ENCODE data around the gene HPSE2.
A peak's percentile ranks its signal among the peaks of the same experiment; 100 is the strongest.

The HPSE2 gene

DNA sequence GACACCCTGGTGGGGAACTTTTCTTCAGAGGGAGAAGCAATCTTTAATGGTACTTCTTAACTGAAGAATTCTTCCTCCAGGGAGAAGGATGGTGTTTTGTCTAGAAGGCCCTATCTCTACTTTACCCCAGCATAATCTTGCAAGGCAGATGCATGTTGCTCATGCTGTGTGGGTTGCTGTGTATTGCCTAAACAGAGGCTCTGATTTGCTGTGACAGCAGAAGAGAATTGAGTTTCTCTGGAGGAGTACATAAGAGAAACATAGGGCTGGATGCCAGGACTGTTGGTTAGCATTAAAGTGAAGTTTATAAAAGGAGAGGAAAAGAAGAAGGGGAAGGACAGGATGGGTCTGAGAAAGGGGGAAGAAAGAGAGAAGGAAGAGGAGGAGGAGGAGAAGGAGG lies 540.8 kb downstream of the HPSE2 start:
- no peaks in the 10 kb centered on the region for H3K36me3 Mint-ChIP-seq
- H3K4me1 Mint-ChIP-seq = no peaks in the 10 kb centered on the region
- peaks cover 53% of the 10 kb centered on the region for H3K27me3 Mint-ChIP-seq
- no peaks in the 10 kb centered on the region for H3K9me3 Mint-ChIP-seq
- H3K4me3 Mint-ChIP-seq = no peak overlapping the region
- H3K27ac Mint-ChIP-seq = no peak overlapping the region
- ATAC-seq = no peak

GRCh38 chr10:98694014-98694413 lies 541.6 kb downstream of the HPSE2 start:
- peaks cover 4% of the 10 kb centered on the region for H3K36me3 Mint-ChIP-seq
- H3K9me3 Mint-ChIP-seq = peaks cover 6% of the 10 kb centered on the region
- H3K27ac Mint-ChIP-seq = no peak overlapping the region
- no peak for ATAC-seq
- H3K27me3 Mint-ChIP-seq = peaks cover 61% of the 10 kb centered on the region
- H3K4me3 Mint-ChIP-seq = no peak overlapping the region
- no peaks in the 10 kb centered on the region for H3K4me1 Mint-ChIP-seq

GRCh38 chr10:98687685-98688084 lies 548.0 kb downstream of the HPSE2 start:
- Mint-ChIP-seq H3K27ac (no peak overlapping the region), H3K4me1 (no peaks in the 10 kb centered on the region), H3K4me3 (no peak overlapping the region), H3K9me3 (peaks cover 13% of the 10 kb centered on the region), H3K36me3 (peaks cover 6% of the 10 kb centered on the region), H3K27me3 (peaks cover 51% of the 10 kb centered on the region)
- no peak for ATAC-seq

DNA sequence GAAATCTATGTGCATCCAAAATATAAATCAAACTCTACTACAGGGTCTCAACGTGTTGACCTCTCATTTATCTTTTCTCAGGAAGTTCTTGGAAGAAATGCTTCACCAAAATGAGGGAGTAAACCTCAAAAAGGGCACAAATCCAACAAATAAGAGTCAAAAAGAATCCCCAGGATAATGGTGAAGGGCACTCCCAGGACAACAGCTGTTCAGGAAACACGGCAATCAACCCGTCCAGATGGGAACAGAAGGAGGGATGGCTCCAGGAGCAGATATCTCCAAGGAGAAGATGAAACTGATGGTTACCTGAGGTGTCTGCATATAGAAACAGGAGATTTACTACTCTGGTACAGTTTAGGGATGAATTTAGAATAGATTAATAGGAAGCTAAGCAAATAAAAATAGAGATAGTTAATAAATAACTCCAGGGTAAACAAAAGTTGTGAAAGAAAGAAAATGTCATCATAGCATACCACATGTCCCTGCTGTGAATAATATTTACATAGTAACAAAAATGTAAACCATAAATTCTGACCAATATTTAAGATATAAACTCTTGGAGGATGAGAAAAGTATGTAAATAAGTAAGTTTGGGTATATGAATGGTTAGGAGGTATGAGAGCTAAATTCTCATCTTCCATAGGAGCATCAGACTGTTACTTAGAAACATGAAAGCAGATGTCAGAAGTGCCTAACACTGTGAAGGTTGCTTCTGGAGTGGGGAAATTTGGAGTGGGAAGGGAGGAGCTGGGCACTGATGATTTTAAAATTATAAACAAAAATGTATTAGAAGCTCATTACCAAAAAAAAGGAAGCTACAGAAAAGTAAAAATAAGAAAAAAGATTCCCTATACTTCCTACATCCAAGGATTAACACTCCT lies 551.4 kb downstream of the HPSE2 start:
- no peak overlapping the region for H3K4me3 Mint-ChIP-seq
- ATAC-seq = no peak
- H3K36me3 Mint-ChIP-seq = peaks cover 4% of the 10 kb centered on the region
- no peak overlapping the region for H3K27ac Mint-ChIP-seq
- peaks cover 9% of the 10 kb centered on the region for H3K9me3 Mint-ChIP-seq
- H3K27me3 Mint-ChIP-seq = peaks cover 40% of the 10 kb centered on the region
- H3K4me1 Mint-ChIP-seq = no peaks in the 10 kb centered on the region

- Mint-ChIP-seq H3K9me3 (no peaks in the 10 kb centered on the region), H3K4me1 (no peaks in the 10 kb centered on the region), H3K36me3 (no peaks in the 10 kb centered on the region), H3K27ac (no peak overlapping the region), H3K4me3 (no peak overlapping the region), H3K27me3 (peaks cover 11% of the 10 kb centered on the region)
- ATAC-seq = no peak
Observed at GRCh38 chr10:98676895-98677294, 558.8 kb downstream of the HPSE2 start.

- ATAC-seq = no peak
- Mint-ChIP-seq H3K27ac (no peak overlapping the region), H3K27me3 (peaks cover 10% of the 10 kb centered on the region), H3K4me1 (no peaks in the 10 kb centered on the region), H3K9me3 (no peaks in the 10 kb centered on the region), H3K4me3 (no peak overlapping the region), H3K36me3 (no peaks in the 10 kb centered on the region)
Observed at GRCh38 chr10:98675902-98676301, 559.8 kb downstream of the HPSE2 start.

GRCh38 chr10:98673171-98673782 lies 562.4 kb downstream of the HPSE2 start:
- Mint-ChIP-seq H3K4me1 (no peaks in the 10 kb centered on the region), H3K9me3 (no peaks in the 10 kb centered on the region), H3K27ac (no peak overlapping the region), H3K27me3 (no peaks in the 10 kb centered on the region), H3K4me3 (no peak overlapping the region), H3K36me3 (no peaks in the 10 kb centered on the region)
- ATAC-seq = no peak

DNA sequence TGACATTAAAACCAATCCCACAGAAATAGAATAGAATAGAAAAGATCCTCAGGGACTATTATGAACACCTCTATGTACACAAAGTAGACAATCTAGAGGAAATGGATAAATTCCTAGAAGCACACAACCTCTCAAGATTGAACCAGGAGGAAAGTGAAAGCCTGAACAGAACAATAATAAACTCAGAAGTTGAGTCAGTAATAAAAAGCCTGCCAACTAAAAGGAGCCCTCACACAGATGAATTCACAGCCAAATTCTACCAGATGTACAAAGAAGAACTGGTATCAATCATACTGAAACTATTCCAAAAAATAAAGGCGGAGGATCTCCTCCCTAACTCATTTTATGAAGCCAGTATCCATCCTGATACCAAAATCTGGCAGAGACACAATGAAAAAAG lies 568.6 kb downstream of the HPSE2 start:
- Mint-ChIP-seq H3K36me3 (no peaks in the 10 kb centered on the region), H3K27me3 (peaks cover 21% of the 10 kb centered on the region), H3K9me3 (no peaks in the 10 kb centered on the region), H3K27ac (no peak overlapping the region), H3K4me3 (no peak overlapping the region), H3K4me1 (no peaks in the 10 kb centered on the region)
- no peak for ATAC-seq

GRCh38 chr10:98666276-98666675 lies 569.4 kb downstream of the HPSE2 start:
- no peaks in the 10 kb centered on the region for H3K9me3 Mint-ChIP-seq
- peaks cover 21% of the 10 kb centered on the region for H3K27me3 Mint-ChIP-seq
- no peak overlapping the region for H3K4me3 Mint-ChIP-seq

GRCh38 chr10:98664329-98665042 lies 571.2 kb downstream of the HPSE2 start:
- peak; percentile 68 for ATAC-seq
- Mint-ChIP-seq H3K4me3 (no peak overlapping the region), H3K27me3 (peaks cover 21% of the 10 kb centered on the region), H3K36me3 (no peaks in the 10 kb centered on the region), H3K9me3 (no peaks in the 10 kb centered on the region), H3K27ac (no peak overlapping the region), H3K4me1 (no peaks in the 10 kb centered on the region)

More at GRCh38 chr10:98666276-98666675, 569.4 kb downstream of the HPSE2 start:
- ATAC-seq = no peak
- Mint-ChIP-seq H3K36me3 (no peaks in the 10 kb centered on the region), H3K27ac (no peak overlapping the region), H3K4me1 (no peaks in the 10 kb centered on the region)

- Mint-ChIP-seq H3K27ac (no peak overlapping the region), H3K36me3 (no peaks in the 10 kb centered on the region)
Observed at GRCh38 chr10:98659951-98660350, 575.7 kb downstream of the HPSE2 start.

DNA sequence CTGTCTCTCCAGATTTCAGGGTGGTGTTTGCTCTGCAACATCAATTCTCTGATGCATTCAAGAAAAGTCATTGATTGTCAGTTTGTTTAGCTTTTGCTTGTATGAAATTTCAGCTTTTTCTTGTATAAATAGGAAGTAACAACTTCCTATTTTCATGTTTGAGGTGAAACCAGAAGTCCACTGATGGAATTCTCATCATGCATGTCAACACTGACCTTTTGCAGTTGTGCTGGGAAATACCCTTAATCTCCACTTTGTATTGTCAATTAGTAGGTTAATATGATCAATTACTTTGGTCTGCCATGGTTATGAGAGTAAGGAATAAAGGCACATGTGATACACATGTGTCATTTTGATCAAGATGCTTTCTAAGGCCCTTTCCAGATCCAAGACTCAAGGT lies 580.2 kb downstream of the HPSE2 start:
- no peak overlapping the region for H3K27ac Mint-ChIP-seq
- H3K36me3 Mint-ChIP-seq = no peaks in the 10 kb centered on the region
- ATAC-seq = peak; percentile 45
- H3K27me3 Mint-ChIP-seq = peaks cover 12% of the 10 kb centered on the region
- H3K9me3 Mint-ChIP-seq = no peaks in the 10 kb centered on the region
- no peak overlapping the region for H3K4me3 Mint-ChIP-seq
- peaks cover 40% of the 10 kb centered on the region for H3K4me1 Mint-ChIP-seq

More at GRCh38 chr10:98659951-98660350, 575.7 kb downstream of the HPSE2 start:
- Mint-ChIP-seq H3K27me3 (peaks cover 5% of the 10 kb centered on the region), H3K4me3 (no peak overlapping the region), H3K4me1 (peaks cover 13% of the 10 kb centered on the region), H3K9me3 (no peaks in the 10 kb centered on the region)
- no peak for ATAC-seq

DNA sequence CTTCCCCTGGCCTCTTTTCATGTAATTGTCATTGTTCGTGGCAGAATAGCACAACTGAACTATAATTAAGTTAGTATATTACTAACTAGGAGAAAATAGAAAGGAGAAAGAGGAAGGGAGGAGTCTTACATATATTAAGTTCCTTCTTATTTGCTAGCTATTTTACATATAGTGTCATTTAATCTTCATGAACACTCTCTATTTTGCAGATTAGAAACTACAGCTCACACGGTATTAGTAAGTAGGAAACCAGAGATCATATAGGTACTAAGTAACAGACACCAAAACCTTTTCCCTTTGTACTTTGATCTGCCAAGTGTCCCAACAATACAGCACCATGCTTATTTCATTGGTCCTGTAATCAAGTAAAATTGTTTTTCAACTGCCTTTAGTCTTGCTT lies 586.5 kb downstream of the HPSE2 start:
- Mint-ChIP-seq H3K4me1 (peaks cover 29% of the 10 kb centered on the region), H3K27me3 (peaks cover 21% of the 10 kb centered on the region), H3K9me3 (no peaks in the 10 kb centered on the region), H3K27ac (peak overlapping the region; percentile 36), H3K36me3 (no peaks in the 10 kb centered on the region), H3K4me3 (no peak overlapping the region)
- peak; percentile 31 for ATAC-seq

DNA sequence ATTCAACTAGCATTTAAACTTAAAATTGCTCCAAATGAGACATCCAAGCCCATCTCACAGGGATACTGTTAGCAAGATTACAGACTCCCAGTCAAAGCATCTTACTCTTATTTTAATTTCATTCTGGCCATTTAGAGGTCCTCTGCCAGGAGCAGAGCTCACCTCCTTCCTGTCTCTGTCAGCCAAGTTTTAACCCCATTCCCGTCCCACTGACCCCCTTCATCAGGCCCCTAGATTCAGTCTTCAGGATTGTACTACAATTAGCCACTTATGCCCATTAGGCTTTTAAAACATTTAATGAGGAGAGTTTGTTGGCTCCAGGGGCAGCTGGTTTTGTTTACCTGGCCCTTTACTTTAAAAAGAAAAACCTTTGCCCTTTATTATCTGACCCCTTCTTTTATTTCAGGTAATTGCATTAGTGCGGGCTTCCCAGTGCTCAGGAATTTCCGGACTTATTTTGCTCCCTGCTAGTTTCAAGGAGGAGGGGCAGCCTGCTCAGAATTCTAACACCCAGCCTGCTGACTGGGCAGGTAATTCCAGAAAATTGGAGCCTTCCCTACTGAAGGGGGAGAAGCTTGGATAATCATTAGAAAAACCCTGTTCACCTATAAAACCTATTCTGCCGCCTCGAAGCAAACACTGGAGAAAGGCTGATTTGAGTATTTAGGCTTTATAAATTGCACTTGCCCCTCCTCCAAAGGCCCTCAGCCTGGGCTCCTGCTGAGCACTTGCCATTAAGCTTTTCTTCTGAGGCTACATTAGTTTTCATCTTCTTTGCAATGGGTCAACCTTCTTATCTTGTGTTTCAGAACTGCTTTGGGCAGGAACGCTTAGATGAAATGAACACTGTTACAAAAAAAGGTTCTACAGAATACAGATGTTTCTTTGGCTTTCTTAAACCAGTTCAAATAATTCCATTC lies 588.4 kb downstream of the HPSE2 start:
- no peak for ATAC-seq

GRCh38 chr10:98644466-98644865 lies 591.2 kb downstream of the HPSE2 start:
- no peak for ATAC-seq
- no peaks in the 10 kb centered on the region for H3K36me3 Mint-ChIP-seq
- no peaks in the 10 kb centered on the region for H3K9me3 Mint-ChIP-seq
- no peak overlapping the region for H3K4me3 Mint-ChIP-seq
- H3K27ac Mint-ChIP-seq = no peak overlapping the region
- peaks cover 14% of the 10 kb centered on the region for H3K27me3 Mint-ChIP-seq
- peaks cover 6% of the 10 kb centered on the region for H3K4me1 Mint-ChIP-seq

More for the DNA sequence above, 588.4 kb downstream of the HPSE2 start:
- Mint-ChIP-seq H3K27ac (no peak overlapping the region), H3K4me1 (peaks cover 24% of the 10 kb centered on the region), H3K27me3 (peaks cover 14% of the 10 kb centered on the region), H3K36me3 (no peaks in the 10 kb centered on the region), H3K4me3 (no peak overlapping the region), H3K9me3 (no peaks in the 10 kb centered on the region)
